Stimulated activated naive B cell treated with anti-CD40 and anti-IgM and Interleukin-4, amounts not matched to agents 10 μg/mL and 1 μg/mL and 100 μg/mL, for 72 hours (primary cell): ENCODE data around the gene CNTN4.

Source experiments
- ATAC-seq, 2 donors: fragments of 150-1000 bp; cut with Tn5 transposase; replicated peaks; 2 replicates each; pipeline ENCODE4 v1.10.0; 2021; ENCODE audit warnings: moderate library complexity in 1 of 2
- DNase-seq: peaks from one replicate; pipeline ENCODE4 v3.0.0; 2021
- H3K27ac Mint-ChIP-seq: one replicate; pipeline ENCODE4 v1.8.0; 2022; ENCODE audit warnings: mild to moderate bottlenecking, mixed read lengths
- H3K27me3 Mint-ChIP-seq, 2 donors: one replicate each; pipeline ENCODE4 v1.8.0; 2022; ENCODE audit warnings: mixed read lengths in 2 of 2
- H3K36me3 Mint-ChIP-seq, 2 donors: one replicate each; pipeline ENCODE4 v1.8.0; 2022; ENCODE audit warnings: mixed read lengths in 2 of 2, mild to moderate bottlenecking in 1 of 2
- H3K4me1 Mint-ChIP-seq, 2 donors: one replicate each; pipeline ENCODE4 v1.8.0; 2022; ENCODE audit warnings: mixed read lengths in 2 of 2, mild to moderate bottlenecking in 1 of 2
- H3K4me3 Mint-ChIP-seq, 2 donors: one replicate each; pipeline ENCODE4 v1.8.0; 2022; ENCODE audit warnings: mild to moderate bottlenecking in 2 of 2, mixed read lengths in 2 of 2, moderate library complexity in 1 of 2
- H3K9me3 Mint-ChIP-seq, 2 donors: one replicate each; pipeline ENCODE4 v1.8.0; 2022; ENCODE audit warnings: mixed read lengths in 2 of 2, mild to moderate bottlenecking in 1 of 2

CNTN4 gene

GRCh38 chr3:2454865-2455264, 356.2 kb downstream of the CNTN4 start:
- H3K36me3 Mint-ChIP-seq = no peaks in the 10 kb centered on the region
- no peaks in the 10 kb centered on the region for H3K4me1 Mint-ChIP-seq
- no peaks in the 10 kb centered on the region for H3K27me3 Mint-ChIP-seq
- H3K4me3 Mint-ChIP-seq = no peak overlapping the region
- DNase-seq = no peak
- no peak overlapping the region for H3K27ac Mint-ChIP-seq
- no peak for ATAC-seq
- H3K9me3 Mint-ChIP-seq = no peaks in the 10 kb centered on the region

DNA sequence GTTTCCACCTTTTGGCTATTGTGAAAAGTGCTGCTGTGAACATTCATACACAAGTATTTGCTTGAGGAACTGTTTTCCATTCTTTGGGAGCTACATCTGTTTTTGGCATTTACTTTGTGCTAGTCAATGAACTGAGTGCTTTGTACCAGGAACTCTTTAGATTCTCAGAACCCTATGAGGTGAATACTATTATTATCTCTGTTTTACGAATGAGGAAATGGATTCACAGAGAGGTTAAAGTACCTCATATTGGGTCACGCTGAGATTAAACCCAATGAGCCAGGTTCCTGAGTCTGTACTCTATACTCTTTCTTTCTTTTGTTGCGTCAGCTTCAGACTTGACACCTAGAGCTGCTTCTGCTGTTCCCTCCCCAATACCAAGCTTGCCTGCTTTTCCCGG, 358.1 kb downstream of the CNTN4 start:
- Mint-ChIP-seq H3K36me3 (no peaks in the 10 kb centered on the region), H3K9me3 (no peaks in the 10 kb centered on the region), H3K4me3 (no peak overlapping the region), H3K4me1 (no peaks in the 10 kb centered on the region), H3K27me3 (no peaks in the 10 kb centered on the region), H3K27ac (no peak overlapping the region)
- ATAC-seq = no peak
- DNase-seq = no peak

DNA sequence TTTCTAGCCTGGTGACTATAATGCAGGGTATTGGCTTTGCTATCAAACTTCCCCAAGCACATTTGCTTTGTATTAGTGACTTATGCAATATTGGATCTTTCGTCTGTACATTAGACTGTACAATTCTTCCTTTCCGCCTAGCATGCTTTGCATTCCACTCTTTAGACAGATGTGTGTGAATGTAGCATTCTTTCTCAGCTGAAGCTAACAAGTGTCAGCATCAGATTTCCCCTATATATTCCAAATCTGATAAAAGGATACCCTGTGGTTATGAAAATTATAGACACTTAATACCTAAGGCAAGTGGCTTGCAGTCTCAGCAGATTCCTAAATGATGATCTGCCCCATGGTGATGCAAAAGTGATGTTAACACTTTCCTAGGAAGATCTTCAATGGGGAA, 360.1 kb downstream of the CNTN4 start:
- H3K27me3 Mint-ChIP-seq = no peaks in the 10 kb centered on the region
- H3K36me3 Mint-ChIP-seq = no peaks in the 10 kb centered on the region
- H3K27ac Mint-ChIP-seq = no peak overlapping the region
- no peak overlapping the region for H3K4me3 Mint-ChIP-seq
- H3K4me1 Mint-ChIP-seq = no peaks in the 10 kb centered on the region
- no peaks in the 10 kb centered on the region for H3K9me3 Mint-ChIP-seq
- ATAC-seq = no peak
- DNase-seq = no peak

- ATAC-seq (no peak), DNase-seq (no peak)
- H3K27me3 Mint-ChIP-seq = no peaks in the 10 kb centered on the region
- H3K9me3 Mint-ChIP-seq = peaks cover 0 to 2% of the 10 kb centered on the region in 2 donors
- H3K4me1 Mint-ChIP-seq = no peaks in the 10 kb centered on the region
- H3K4me3 Mint-ChIP-seq = no peak overlapping the region
- H3K27ac Mint-ChIP-seq = no peak overlapping the region
- H3K36me3 Mint-ChIP-seq = no peaks in the 10 kb centered on the region
Measured at GRCh38 chr3:2465842-2466241, 367.2 kb downstream of the CNTN4 start.

DNA sequence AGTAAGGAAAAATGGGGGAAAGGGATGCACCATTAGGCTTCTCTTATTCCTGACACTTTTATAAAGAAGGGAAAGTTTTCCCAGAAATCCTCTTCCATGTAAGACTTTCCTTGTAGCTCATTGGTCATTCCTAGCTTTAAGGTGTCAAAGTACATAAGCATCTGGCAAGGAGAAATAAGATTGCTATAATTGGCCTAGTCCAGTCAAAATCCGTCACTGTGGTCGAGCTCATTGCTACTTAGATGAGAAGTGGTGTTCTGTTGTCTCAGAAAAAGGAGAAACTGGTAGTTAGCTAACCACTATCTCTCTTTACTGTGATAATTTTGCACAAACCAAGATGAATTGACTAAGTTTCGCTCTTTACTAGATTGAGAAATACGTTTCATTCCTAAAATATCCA, 370.1 kb downstream of the CNTN4 start:
- Mint-ChIP-seq H3K4me1 (no peaks in the 10 kb centered on the region), H3K27ac (no peak overlapping the region), H3K4me3 (no peak overlapping the region), H3K9me3 (peaks cover 0 to 4% of the 10 kb centered on the region in 2 donors), H3K27me3 (no peaks in the 10 kb centered on the region), H3K36me3 (no peaks in the 10 kb centered on the region)
- DNase-seq (no peak), ATAC-seq (no peak)

DNA sequence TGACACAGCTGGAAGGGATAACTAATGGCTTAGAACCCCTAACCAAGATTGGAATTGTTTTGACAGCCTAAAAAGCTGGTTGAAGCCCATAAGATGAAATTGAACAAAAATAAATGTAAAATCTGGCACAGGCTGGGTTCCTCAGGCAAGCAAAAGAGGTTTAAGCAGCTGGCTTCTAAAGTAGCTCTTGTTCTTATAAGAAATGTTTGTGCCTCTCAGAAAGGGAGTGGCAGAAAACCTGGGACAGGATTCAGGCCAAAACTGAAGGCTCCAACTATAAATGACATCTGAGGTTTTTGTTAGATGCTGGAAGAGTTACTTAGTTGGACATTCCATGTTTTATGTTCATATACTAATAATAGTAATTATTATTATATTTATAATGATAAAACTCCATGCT, 378.3 kb downstream of the CNTN4 start:
- H3K27me3 Mint-ChIP-seq = no peaks in the 10 kb centered on the region
- no peaks in the 10 kb centered on the region for H3K36me3 Mint-ChIP-seq
- H3K4me1 Mint-ChIP-seq = no peaks in the 10 kb centered on the region
- no peak for ATAC-seq
- no peak overlapping the region for H3K27ac Mint-ChIP-seq
- peaks cover 0 to 6% of the 10 kb centered on the region in 2 donors for H3K9me3 Mint-ChIP-seq
- no peak for DNase-seq
- no peak overlapping the region for H3K4me3 Mint-ChIP-seq

DNA sequence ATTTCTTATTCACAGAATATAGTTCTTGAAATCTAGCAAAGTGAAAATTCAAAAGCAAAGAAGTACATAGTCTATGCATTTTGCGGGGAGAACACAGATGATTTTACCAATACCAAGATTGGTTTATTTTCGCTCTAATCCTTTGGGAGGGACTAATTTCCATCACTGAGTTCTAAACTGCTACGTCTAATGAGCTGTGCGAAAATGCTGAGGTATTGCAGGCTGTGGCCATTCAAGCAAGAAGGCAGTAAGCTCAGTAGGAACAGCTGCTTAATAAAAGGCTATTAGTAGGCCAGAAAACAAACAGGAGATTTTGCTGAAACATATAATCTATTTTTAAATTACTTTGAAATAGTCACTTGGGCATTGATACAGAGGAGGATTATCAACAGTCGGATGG, 379.0 kb downstream of the CNTN4 start:
- Mint-ChIP-seq H3K4me1 (no peaks in the 10 kb centered on the region), H3K4me3 (no peak overlapping the region)

DNA sequence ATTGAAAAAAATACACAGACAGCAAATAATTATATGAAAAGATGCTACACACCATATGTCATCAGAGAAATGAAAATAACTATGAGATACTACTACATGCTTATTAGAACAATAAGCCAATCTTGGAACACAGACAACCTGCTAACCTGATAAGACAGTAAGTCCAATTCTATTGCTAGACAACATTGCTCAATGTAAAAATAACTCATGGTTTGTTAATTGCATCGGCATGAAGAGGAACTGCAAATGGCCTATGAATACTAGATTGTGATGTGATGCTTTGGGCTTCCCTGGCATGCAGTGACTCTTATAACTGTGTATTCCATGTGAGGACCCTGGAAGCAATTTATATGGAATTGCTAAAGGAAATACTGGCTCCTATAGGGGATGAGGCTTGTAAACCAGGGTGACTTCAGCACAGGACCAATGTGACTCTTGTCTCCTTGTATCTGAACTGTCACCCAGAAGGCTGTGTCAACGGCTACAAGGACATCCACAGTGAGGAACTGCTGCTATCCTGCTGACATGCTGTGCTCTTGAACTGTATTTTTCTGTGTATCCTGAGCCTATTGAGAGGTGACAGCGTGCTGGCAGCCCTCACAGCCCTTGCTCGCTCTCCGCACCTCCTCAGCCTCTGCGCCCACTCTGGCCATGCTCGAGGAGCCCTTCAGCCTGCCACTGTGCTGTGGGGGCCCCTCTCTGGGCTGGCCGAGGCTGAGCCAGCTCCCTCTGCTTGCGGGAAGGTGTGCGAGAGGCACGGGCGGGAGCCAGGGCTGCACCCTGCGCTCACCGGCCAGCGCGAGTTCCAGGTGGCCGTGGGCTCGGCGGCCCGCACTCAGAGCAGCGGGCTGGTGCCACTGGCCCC, 385.7 kb downstream of the CNTN4 start:
- ATAC-seq = no peak
- no peak for DNase-seq
- H3K9me3 Mint-ChIP-seq = peaks cover 8 to 11% of the 10 kb centered on the region in 2 donors
- H3K36me3 Mint-ChIP-seq = no peaks in the 10 kb centered on the region
- no peaks in the 10 kb centered on the region for H3K4me1 Mint-ChIP-seq
- H3K4me3 Mint-ChIP-seq = no peak overlapping the region
- H3K27me3 Mint-ChIP-seq = no peaks in the 10 kb centered on the region
- no peak overlapping the region for H3K27ac Mint-ChIP-seq

More for the DNA sequence above, 379.0 kb downstream of the CNTN4 start:
- Mint-ChIP-seq H3K27me3 (no peaks in the 10 kb centered on the region), H3K36me3 (no peaks in the 10 kb centered on the region), H3K27ac (no peak overlapping the region), H3K9me3 (peaks cover 0 to 6% of the 10 kb centered on the region in 2 donors)
- ATAC-seq (no peak), DNase-seq (no peak)

DNA sequence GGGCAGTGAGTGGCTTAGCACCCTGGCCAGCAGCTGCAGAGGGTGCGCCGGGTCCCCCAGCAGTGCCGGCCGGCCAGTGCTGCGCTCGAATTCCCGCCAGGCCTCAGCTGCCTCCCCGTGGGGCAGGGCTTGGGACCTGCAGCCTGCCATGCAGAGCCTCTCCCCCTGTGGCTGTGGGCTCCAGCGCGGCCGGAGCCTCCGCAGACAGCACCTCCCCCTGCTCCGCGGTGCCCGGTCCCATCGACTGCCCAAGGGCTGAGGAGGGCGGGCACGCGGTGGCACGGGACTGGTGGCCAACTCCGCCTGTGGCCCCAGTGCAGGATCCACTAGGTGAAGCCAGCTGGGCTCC, 386.3 kb downstream of the CNTN4 start:
- no peak overlapping the region for H3K4me3 Mint-ChIP-seq
- peaks cover 8 to 11% of the 10 kb centered on the region in 2 donors for H3K9me3 Mint-ChIP-seq
- no peaks in the 10 kb centered on the region for H3K4me1 Mint-ChIP-seq
- no peak overlapping the region for H3K27ac Mint-ChIP-seq
- DNase-seq (no peak), ATAC-seq (no peak)
- no peaks in the 10 kb centered on the region for H3K27me3 Mint-ChIP-seq
- H3K36me3 Mint-ChIP-seq = no peaks in the 10 kb centered on the region

DNA sequence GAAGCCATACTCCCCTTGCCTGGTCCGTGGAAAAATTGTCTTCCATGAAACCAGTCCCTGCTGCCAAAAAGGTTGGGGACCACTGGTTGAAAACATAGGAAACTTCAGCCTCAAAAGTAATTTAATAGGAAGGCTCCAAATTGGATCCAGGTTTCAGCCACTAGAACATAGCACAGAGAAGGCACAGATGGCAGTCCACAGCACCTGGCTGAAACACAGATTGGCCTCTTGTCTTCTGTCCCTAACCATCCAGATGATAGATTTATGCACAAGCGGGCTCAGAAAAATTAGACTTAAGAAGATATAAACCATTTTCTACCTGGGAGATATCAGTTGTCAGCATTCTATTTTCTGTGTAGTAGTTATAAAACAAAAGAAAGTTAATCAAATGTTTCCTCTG, 397.1 kb downstream of the CNTN4 start:
- no peak for ATAC-seq
- peaks cover 0 to 4% of the 10 kb centered on the region in 2 donors for H3K9me3 Mint-ChIP-seq
- no peak overlapping the region for H3K4me3 Mint-ChIP-seq

DNA sequence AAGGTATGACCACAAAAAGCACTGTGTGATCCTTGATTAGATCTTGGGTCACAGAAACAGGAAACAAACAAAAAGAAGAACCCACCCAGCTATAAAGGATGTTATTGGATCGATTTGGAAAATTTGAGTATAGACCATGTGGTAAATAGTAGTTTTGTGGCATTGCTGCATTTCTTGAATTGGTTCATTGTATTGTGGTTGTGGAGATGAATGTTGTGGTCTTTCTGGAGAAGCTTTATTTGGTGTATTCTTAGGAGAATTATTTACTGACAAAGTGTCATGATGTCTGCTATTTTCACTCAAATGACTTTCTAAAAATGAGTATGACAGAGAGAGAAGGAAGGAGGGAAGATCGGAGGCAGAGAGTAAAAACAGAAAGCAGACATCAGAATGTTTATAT, 406.2 kb downstream of the CNTN4 start:
- no peaks in the 10 kb centered on the region for H3K36me3 Mint-ChIP-seq
- H3K4me1 Mint-ChIP-seq = no peaks in the 10 kb centered on the region
- H3K4me3 Mint-ChIP-seq = no peak overlapping the region
- no peak for DNase-seq
- H3K27me3 Mint-ChIP-seq = no peaks in the 10 kb centered on the region
- no peak for ATAC-seq
- H3K27ac Mint-ChIP-seq = no peak overlapping the region
- peaks cover 0 to 2% of the 10 kb centered on the region in 2 donors for H3K9me3 Mint-ChIP-seq

More for the DNA sequence above, 397.1 kb downstream of the CNTN4 start:
- H3K27ac Mint-ChIP-seq = no peak overlapping the region
- no peaks in the 10 kb centered on the region for H3K27me3 Mint-ChIP-seq
- DNase-seq = no peak
- H3K4me1 Mint-ChIP-seq = no peaks in the 10 kb centered on the region
- no peaks in the 10 kb centered on the region for H3K36me3 Mint-ChIP-seq

GRCh38 chr3:2506776-2507175, 408.1 kb downstream of the CNTN4 start:
- Mint-ChIP-seq H3K4me3 (no peak overlapping the region), H3K9me3 (peaks cover 0 to 2% of the 10 kb centered on the region in 2 donors), H3K36me3 (no peaks in the 10 kb centered on the region), H3K27me3 (no peaks in the 10 kb centered on the region), H3K27ac (no peak overlapping the region), H3K4me1 (no peaks in the 10 kb centered on the region)
- ATAC-seq (no peak), DNase-seq (no peak)

DNA sequence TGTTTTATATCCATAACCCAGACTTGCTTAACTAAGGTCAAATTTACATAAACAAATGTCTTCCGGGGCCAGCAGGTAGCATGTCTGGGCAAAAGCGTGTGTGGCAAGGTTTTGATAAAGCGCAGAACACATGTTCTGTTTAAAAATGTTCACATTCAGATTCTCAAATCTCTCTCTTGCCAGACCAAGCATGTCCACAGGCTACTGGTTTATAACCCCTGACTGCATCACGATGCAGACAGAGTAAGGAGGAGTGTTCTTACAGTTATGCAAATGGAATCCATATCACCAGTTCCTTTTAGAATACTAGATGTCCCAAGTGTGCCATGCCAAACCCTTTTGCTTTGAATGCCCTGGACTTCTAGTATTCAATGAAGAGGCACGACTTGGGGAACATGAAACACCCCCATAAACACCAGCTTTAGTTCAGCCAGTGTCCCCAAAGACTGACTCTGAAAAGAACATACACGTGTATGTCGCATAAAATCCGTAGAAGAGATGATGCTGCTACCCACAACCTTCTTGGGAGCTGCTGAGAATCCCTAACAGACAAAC, 412.0 kb downstream of the CNTN4 start:
- H3K4me1 Mint-ChIP-seq = no peaks in the 10 kb centered on the region
- DNase-seq = no peak
- H3K4me3 Mint-ChIP-seq = no peak overlapping the region
- H3K27ac Mint-ChIP-seq = no peak overlapping the region
- H3K27me3 Mint-ChIP-seq = no peaks in the 10 kb centered on the region
- no peaks in the 10 kb centered on the region for H3K36me3 Mint-ChIP-seq
- ATAC-seq = no peak
- H3K9me3 Mint-ChIP-seq = no peaks in the 10 kb centered on the region

GRCh38 chr3:2511356-2511755, 412.7 kb downstream of the CNTN4 start:
- ATAC-seq (peak in 1 of 2 donors; percentile 7), DNase-seq (no peak)
- Mint-ChIP-seq H3K27ac (no peak overlapping the region), H3K4me1 (no peaks in the 10 kb centered on the region), H3K4me3 (no peak overlapping the region), H3K9me3 (no peaks in the 10 kb centered on the region), H3K27me3 (no peaks in the 10 kb centered on the region), H3K36me3 (no peaks in the 10 kb centered on the region)

DNA sequence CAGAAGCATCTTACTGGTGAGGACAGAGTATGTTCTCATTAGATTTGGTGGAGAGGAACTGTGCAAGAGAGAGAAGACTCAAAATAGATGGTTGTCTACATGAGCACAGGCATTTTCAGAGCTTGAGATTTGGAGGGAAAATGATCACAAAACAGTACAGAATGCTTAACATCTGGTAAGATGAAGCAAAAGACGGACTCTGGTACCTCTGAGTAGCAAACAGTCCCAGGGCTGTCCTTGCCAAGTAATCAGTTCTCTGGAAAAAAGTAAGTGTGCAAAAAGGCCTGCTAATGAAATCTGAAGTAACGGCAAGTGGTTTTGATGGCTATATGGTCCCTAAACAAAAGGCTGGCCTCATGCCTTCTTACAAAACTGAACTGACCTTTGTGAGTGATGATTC, 414.2 kb downstream of the CNTN4 start:
- Mint-ChIP-seq H3K4me3 (no peak overlapping the region), H3K4me1 (no peaks in the 10 kb centered on the region), H3K36me3 (no peaks in the 10 kb centered on the region), H3K9me3 (no peaks in the 10 kb centered on the region), H3K27me3 (no peaks in the 10 kb centered on the region), H3K27ac (no peak overlapping the region)
- ATAC-seq (no peak), DNase-seq (no peak)
